GM10266 (cell line): ENCODE results near the gene PAH.
A peak's percentile ranks its signal among the peaks of the same experiment; 100 is the strongest.

Experiments
- DNase-seq: peaks from one replicate; pipeline ENCODE4 v3.0.0; 2012; ENCODE audit errors: extremely low spot score
- CTCF ChIP-seq: IDR thresholded peaks from 2 replicates; pipeline ENCODE4 v1.5.1; 2012; ENCODE audit warnings: mild to moderate bottlenecking, low read depth; ENCODE audit not compliant: control insufficient read depth, insufficient read depth; ENCODE audit errors: missing control alignments

The PAH gene

GRCh38 chr12:102811110-102811737 lies 105.8 kb downstream of the PAH start:
- DNase-seq: peak; percentile 45
- TF ChIP-seq CTCF: peak; percentile 56

GRCh38 chr12:102808412-102808811 lies 108.6 kb downstream of the PAH start:
- no peak for TF ChIP-seq CTCF
- DNase-seq: no peak

DNA sequence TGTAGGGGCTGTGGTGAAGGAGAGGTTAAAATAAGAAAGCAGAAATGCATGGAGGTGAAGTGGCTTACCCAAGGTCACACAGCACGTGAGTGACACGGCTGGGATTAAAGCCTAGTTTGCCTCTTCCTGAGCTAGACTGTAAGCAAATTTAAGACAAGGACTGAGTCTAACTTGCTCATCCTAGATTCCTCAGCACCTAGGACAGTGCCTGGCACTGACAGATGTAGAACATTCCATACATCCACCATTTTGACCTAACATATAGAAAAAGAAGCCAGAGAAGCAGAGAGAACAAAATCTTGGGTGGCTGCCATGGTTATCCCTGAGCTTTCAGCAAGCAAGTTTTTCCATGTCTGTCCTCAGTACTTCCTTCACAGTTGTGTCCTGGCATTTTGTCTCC lies 110.5 kb downstream of the PAH start:
- no peak for TF ChIP-seq CTCF

GRCh38 chr12:102806110-102806509 lies 110.9 kb downstream of the PAH start:
- no peak for TF ChIP-seq CTCF
- no peak for DNase-seq

More for the DNA sequence above, 110.5 kb downstream of the PAH start:
- no peak for DNase-seq

GRCh38 chr12:102800565-102800964 lies 116.5 kb downstream of the PAH start:
- no peak for TF ChIP-seq CTCF
- DNase-seq: no peak

GRCh38 chr12:102799229-102799628 lies 117.8 kb downstream of the PAH start:
- no peak for TF ChIP-seq CTCF
- DNase-seq: no peak

DNA sequence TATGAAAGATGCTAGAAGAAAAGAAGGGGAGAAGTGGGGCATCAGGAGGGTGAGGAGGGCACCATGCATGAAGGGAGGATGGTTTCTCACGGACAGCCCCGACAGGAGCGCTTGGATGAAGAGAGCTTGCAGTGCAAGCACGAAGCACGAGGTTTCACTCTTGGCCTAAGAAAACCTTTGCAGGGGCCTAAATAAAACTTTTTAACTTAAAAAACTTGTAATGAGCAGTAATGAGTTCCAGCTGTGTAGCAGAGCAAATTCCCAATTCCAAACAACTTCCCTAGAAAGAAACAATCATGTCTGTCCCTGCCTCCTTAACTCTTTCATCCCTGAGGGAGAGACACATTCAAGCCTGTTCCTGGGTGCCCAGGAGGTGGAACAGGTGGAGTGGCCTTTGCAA lies 119.5 kb downstream of the PAH start:
- TF ChIP-seq CTCF: no peak

More for the DNA sequence above, 119.5 kb downstream of the PAH start:
- DNase-seq: no peak
